ENCODE measurements around the gene DNAJC21. TPM values are rescaled to one million over a fixed set of nuclear protein-coding genes. Genes with fewer than 3 reads are reported as not detected.

The DNAJC21 gene
- polyA plus RNA-seq (2012; ENCODE audit: insufficient read depth, insufficient read length, low read depth) = 26.4 TPM

DNA sequence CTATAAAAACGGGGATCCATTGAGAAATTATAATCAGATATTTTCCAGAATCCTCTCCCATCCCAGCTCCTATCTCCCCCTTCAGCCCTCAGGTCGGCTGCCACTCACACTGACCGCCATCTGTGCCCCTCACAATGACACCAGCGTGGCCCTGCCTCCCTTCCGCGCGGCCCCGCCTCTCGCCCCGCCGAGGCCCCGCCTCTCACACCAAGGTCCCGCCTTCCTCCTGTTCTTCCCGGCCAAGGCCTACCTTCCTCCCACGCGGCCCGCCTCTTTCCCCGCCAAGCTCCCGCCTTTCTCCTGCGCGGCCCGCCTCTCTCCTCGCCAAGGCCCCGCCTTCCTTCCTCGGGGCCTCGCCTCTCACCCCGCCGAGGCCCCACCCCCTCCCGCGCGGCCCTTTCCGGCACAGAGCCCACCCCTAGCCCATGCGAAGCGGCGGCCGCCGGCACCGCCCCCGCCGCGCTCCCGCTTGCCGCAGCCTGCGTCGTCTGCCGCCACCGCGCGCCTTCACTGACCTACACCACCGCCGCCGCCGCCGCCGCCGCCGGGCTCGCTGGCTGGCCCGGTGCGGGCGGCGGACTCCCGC lies at the start of gene DNAJC21:
Gene DNAJC21, plus strand, starts transcription at position 426 of the 586 bp plus-strand sequence. CDS start 261 bp downstream, outside the sequence.
- H3K4me3 ChIP-seq (ENCODE audit: low read depth, low read length) = peak within 1 kb of the TSS; percentile 71
- no peaks in the 10 kb centered on the region for H3K27me3 ChIP-seq
- peak; percentile 98 for DNase-seq
- no peaks in the 10 kb centered on the region for H3K9me3 ChIP-seq
- H3K4me1 ChIP-seq = no peaks in the 10 kb centered on the region; the same call in 1 of the 2 replicates
- H3K36me3 ChIP-seq = peaks cover 24% of the 10 kb centered on the region
- TF ChIP-seq, protein P1, sequence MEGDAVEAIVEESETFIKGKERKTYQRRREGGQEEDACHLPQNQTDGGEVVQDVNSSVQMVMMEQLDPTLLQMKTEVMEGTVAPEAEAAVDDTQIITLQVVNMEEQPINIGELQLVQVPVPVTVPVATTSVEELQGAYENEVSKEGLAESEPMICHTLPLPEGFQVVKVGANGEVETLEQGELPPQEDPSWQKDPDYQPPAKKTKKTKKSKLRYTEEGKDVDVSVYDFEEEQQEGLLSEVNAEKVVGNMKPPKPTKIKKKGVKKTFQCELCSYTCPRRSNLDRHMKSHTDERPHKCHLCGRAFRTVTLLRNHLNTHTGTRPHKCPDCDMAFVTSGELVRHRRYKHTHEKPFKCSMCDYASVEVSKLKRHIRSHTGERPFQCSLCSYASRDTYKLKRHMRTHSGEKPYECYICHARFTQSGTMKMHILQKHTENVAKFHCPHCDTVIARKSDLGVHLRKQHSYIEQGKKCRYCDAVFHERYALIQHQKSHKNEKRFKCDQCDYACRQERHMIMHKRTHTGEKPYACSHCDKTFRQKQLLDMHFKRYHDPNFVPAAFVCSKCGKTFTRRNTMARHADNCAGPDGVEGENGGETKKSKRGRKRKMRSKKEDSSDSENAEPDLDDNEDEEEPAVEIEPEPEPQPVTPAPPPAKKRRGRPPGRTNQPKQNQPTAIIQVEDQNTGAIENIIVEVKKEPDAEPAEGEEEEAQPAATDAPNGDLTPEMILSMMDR (IDR thresholded peaks at IDR 0.05; ENCODE audit: low read depth, low read length) = no peak

DNA sequence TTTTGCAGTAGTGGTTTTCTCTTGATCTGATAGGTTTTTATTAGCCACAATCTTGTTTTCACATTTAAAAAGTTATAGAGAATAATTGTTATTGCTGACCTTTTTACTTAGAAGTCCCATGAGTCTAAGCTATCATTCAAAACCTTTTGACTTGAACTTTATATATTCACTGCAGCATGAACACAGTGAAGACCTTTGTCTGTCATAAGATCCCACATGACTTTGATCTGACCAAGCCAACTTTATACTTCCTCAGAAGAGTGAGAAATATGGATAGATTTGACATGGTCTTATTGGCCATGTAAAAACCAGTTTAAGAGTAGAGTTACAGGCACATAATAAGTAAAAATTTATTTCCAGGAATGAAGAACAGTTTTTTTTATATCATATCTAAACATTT lies 48.1 kb upstream of the DNAJC21 start:
- TF ChIP-seq, protein P1 (IDR thresholded peaks at IDR 0.05; ENCODE audit: low read depth, low read length) = no peak
- H3K9me3 ChIP-seq = no peaks in the 10 kb centered on the region
- H3K4me1 ChIP-seq = no peaks in the 10 kb centered on the region
- no peak for DNase-seq
- H3K36me3 ChIP-seq = no peaks in the 10 kb centered on the region
- H3K4me3 ChIP-seq (ENCODE audit: low read depth, low read length) = no peak overlapping the region
- no peaks in the 10 kb centered on the region; the same call in 1 of the 2 replicates for H3K27me3 ChIP-seq

DNA sequence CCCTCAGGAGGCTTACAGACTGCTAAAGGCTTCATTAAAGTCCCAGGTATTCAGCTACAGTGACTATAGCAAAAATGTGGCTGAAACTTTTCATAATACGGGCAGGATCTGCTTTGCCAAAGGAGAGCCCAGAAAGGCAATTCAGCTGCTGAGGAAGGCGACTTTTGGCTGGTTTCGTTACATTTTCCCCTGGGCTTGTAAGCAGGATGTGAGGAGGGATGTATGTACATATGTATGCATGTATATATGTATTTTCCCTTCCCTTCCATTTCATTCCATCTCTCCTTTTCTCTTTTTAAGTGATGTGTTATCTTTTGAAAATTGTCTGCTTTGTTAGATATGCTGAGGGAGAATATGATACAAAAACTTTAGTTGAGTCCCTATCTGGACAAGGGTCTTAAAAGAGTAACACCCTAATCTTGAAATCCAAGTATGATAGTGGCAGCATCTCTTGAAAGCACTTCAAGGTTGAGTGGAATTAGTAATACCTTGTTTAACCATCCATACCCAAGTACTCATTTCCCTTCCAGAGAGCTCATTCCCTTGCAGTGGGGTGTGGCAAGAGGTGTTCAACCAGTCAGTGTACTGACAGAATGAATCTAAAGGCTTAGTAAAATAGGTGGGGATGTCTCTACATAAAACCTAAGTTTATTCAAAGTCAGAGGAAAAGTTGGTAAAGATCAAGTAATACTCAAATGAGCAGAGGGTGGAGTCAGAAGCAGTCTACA lies 42.8 kb upstream of the DNAJC21 start:
- peaks cover 11% of the 10 kb centered on the region for H3K27me3 ChIP-seq
- no peaks in the 10 kb centered on the region for H3K36me3 ChIP-seq
- no peak overlapping the region for H3K4me3 ChIP-seq (ENCODE audit: low read depth, low read length)
- DNase-seq = no peak
- H3K4me1 ChIP-seq = no peaks in the 10 kb centered on the region
- no peaks in the 10 kb centered on the region for H3K9me3 ChIP-seq
- TF ChIP-seq, protein P1 (IDR thresholded peaks at IDR 0.05; ENCODE audit: low read depth, low read length) = no peak

DNA sequence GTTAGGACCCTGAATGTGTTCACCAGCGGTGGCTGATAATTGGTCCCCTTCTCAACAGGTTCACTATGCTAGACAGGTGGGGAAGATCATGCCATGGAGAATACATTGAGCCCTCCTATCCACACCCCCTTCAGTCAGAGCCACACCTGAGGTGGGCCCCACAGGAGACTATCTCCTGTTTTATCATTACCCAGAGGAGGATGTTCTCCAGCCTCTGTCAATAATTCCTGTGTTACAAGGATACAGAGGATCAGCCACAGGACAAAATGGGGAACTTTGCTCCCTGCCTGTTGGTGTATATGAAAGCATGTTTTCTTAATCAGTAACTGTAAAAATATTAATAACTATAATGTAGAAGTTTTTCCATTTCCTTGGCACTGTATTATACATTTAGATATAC lies 40.0 kb upstream of the DNAJC21 start:
- no peaks in the 10 kb centered on the region for H3K36me3 ChIP-seq
- H3K9me3 ChIP-seq = no peaks in the 10 kb centered on the region
- DNase-seq = no peak
- peaks cover 18% of the 10 kb centered on the region for H3K27me3 ChIP-seq
- H3K4me1 ChIP-seq = no peaks in the 10 kb centered on the region
- no peak overlapping the region for H3K4me3 ChIP-seq (ENCODE audit: low read depth, low read length)
- TF ChIP-seq, protein P1 (IDR thresholded peaks at IDR 0.05; ENCODE audit: low read depth, low read length) = no peak

DNA sequence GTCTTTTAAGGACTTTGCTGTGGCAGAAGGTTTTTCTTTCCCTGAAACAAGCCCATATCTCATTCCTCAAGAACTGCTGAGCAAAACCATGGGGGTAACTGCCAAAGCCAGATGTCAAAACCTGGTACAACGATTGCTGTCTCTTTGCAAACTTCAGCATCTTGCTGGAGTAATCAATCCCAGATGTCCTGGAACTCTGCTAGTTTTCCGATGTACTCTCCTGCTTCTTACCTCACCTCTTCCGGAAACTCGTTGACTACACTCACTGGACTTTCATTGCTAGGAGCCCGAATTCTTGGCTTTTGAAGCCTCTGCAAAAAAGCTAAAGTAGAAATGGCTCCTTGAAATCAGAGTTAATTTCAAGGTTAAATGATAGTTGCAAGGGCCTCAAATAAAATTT lies 37.4 kb upstream of the DNAJC21 start:
- no peaks in the 10 kb centered on the region for H3K9me3 ChIP-seq
- no peaks in the 10 kb centered on the region for H3K36me3 ChIP-seq
- no peaks in the 10 kb centered on the region for H3K4me1 ChIP-seq
- H3K27me3 ChIP-seq = peaks cover 13% of the 10 kb centered on the region
- H3K4me3 ChIP-seq (ENCODE audit: low read depth, low read length) = no peak overlapping the region
- TF ChIP-seq, protein P1 (IDR thresholded peaks at IDR 0.05; ENCODE audit: low read depth, low read length) = no peak
- DNase-seq = no peak

DNA sequence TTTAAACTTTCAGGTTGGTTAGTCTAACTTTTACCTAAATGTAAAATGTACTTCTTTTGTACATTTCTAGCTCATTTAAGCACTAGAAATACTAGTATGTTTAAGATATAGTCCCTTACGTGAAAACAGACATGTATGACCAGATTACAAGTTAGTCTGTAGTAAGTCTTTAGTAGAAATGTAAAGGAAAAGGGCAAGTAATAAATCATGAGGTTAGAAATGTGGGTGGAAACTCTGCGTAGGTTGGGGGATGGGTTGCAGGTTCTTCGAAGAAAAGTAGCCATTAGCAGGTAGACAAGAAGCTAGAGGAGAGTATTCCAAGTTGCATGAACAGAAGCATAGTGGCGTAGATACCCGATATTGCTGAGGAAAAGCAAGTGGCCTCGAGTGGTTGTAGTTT lies 36.9 kb upstream of the DNAJC21 start:
- H3K4me3 ChIP-seq (ENCODE audit: low read depth, low read length) = no peak overlapping the region
- DNase-seq = no peak
- TF ChIP-seq, protein P1 (IDR thresholded peaks at IDR 0.05; ENCODE audit: low read depth, low read length) = no peak
- H3K36me3 ChIP-seq = no peaks in the 10 kb centered on the region
- H3K4me1 ChIP-seq = no peaks in the 10 kb centered on the region
- H3K27me3 ChIP-seq = peaks cover 13% of the 10 kb centered on the region
- H3K9me3 ChIP-seq = no peaks in the 10 kb centered on the region

Measured in BE2C (cell line).